C4-2B (cell line): ENCODE results near the gene FAM43A.

ENCODE experiments used
- H3K27ac ChIP-seq: fragments of 450-650 bp; 2 replicates; pipeline ENCODE4 v1.5.1; 2017
- CTCF ChIP-seq: fragments of 450-650 bp; conservative IDR thresholded peaks from 2 replicates; pipeline ENCODE4 v1.5.1; 2017; ENCODE audit warnings: mild to moderate bottlenecking
- ZFX ChIP-seq: fragments of 450-650 bp; IDR thresholded peaks from 2 replicates; pipeline ENCODE4 v1.6.1; 2017

The FAM43A gene

GRCh38 chr3:194676471-194676870 is 9.2 kb upstream of the FAM43A start:
- no peak for TF ChIP-seq ZFX
- no peak for TF ChIP-seq CTCF
- no peak overlapping the region for H3K27ac ChIP-seq

- H3K27ac ChIP-seq = no peak overlapping the region
- no peak for TF ChIP-seq CTCF
- no peak for TF ChIP-seq ZFX
Observed at GRCh38 chr3:194680888-194681615, 4.6 kb upstream of the FAM43A start.

- H3K27ac ChIP-seq = peak overlapping the region; percentile 38
- TF ChIP-seq CTCF (no peak), ZFX (no peak)
Observed at GRCh38 chr3:194682189-194682693, 3.4 kb upstream of the FAM43A start.

GRCh38 chr3:194682694-194683310 is 2.9 kb upstream of the FAM43A start:
- H3K27ac ChIP-seq = peak overlapping the region; percentile 38
- TF ChIP-seq CTCF (peak; percentile 98), ZFX (no peak)

- H3K27ac ChIP-seq = peak overlapping the region; percentile 38
- TF ChIP-seq ZFX (no peak), CTCF (no peak)
Observed at GRCh38 chr3:194683380-194683779, 2.3 kb upstream of the FAM43A start.

- no peak for TF ChIP-seq ZFX
- TF ChIP-seq CTCF = no peak
- H3K27ac ChIP-seq = peak overlapping the region; percentile 81
Observed at GRCh38 chr3:194685065-194685717, 492 bp upstream of the FAM43A start.

- TF ChIP-seq ZFX = no peak
- TF ChIP-seq CTCF = no peak
- peak overlapping the region; percentile 81 for H3K27ac ChIP-seq
Observed at GRCh38 chr3:194686414-194686815, 732 bp downstream of the FAM43A start.
